Activated CD8-positive, alpha-beta T cell treated with anti-CD3 and anti-CD28 coated beads for 36 hours (primary cell): ENCODE measurements around the gene GCNT2. TPM values are rescaled to one million over a fixed set of nuclear protein-coding genes. Genes with fewer than 3 reads are reported as not detected.
"Not testable (repeated sequence)": the region's sequence is repeated elsewhere in the genome, so short reads cannot be mapped to it uniquely, and the experiment has no call there.

ENCODE experiments used
- ATAC-seq: fragments of 200-7000 bp; cut with Tn5 transposase; one replicate; pipeline ENCODE4 v1.10.0; 2021; ENCODE audit warnings: mild to moderate bottlenecking, moderate library complexity
- CTCF ChIA-PET: fragments of 350-600 bp; sonication (Branson Sonifier 250); formaldehyde crosslinking; loops from one replicate; lab custom pipeline; 2021; ENCODE audit warnings: antibody characterized with exemption; lab: Charles Lee
- POLR2A ChIA-PET: fragments of 350-600 bp; sonication (Branson Sonifier 250); formaldehyde crosslinking; loops from one replicate; lab custom pipeline; 2021; ENCODE audit warnings: antibody characterized with exemption; lab: Charles Lee
- DNase-seq: peaks from one replicate; pipeline ENCODE4 v3.0.0-alpha.2; 2020
- H3K27ac Mint-ChIP-seq: one replicate; pipeline ENCODE4 v1.8.0; 2021; ENCODE audit warnings: mild to moderate bottlenecking, mixed read lengths
- H3K27me3 Mint-ChIP-seq: one replicate; pipeline ENCODE4 v1.8.0; 2021; ENCODE audit warnings: mixed read lengths
- H3K36me3 Mint-ChIP-seq: one replicate; pipeline ENCODE4 v1.8.0; 2021; ENCODE audit warnings: low read depth, mixed read lengths
- H3K4me1 Mint-ChIP-seq: one replicate; pipeline ENCODE4 v1.8.0; 2021; ENCODE audit warnings: low read depth, mixed read lengths
- H3K4me3 Mint-ChIP-seq: one replicate; pipeline ENCODE4 v1.8.0; 2021; ENCODE audit warnings: mild to moderate bottlenecking, moderate library complexity, mixed read lengths
- H3K9me3 Mint-ChIP-seq: one replicate; pipeline ENCODE4 v1.8.0; 2021; ENCODE audit warnings: mixed read lengths
- CTCF ChIP-seq: fragments of 200-600 bp; IDR thresholded peaks from one replicate; pipeline ENCODE4 v1.8.0; 2022; ENCODE audit warnings: antibody characterized with exemption, mild to moderate bottlenecking
- intact Hi-C: fragments of 100-400 bp; cut with micrococcal nuclease; formaldehyde crosslinking; loops from one replicate; pipeline ENCODE4 v1.10.0; 2022
- total RNA-seq, 2 experiments: library from RNA; stranded (reverse); gene quantifications; one replicate each; pipeline ENCODE4 v1.2.3, GENCODE V29; 2021

The GCNT2 gene
- total RNA-seq, 2 experiments from 2014 or later, result 2.3 to 2.7 TPM

DNA sequence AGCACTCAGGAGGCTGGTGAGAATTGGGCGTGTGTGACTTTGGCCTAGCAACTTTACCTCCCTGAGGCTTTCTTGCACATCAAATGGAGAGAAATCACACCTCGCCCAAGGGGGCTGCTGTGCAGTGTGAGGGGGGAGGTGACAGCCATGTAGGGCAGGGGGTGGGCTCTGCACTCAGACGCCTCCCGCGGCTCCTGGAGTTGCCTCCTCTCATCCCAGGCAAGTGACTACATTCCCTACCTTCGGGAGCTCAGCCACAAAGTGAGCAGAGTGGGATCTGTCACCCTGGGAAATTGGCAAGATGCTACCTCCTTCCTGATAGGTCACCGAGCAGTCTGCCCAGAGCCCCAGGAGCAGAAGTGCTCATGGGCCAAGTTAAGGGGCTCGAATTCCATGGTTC lies 56.0 kb downstream of the GCNT2 start:
- Mint-ChIP-seq H3K36me3 (no peaks in the 10 kb centered on the region), H3K27me3 (no peaks in the 10 kb centered on the region), H3K9me3 (no peaks in the 10 kb centered on the region), H3K4me1 (no peaks in the 10 kb centered on the region), H3K4me3 (no peak overlapping the region), H3K27ac (no peak overlapping the region)
- DNase-seq (no peak), ATAC-seq (no peak)
- intact Hi-C loops, result no loop called here
- no peak for TF ChIP-seq CTCF
- ChIA-PET CTCF (no interaction called here), POLR2A (no interaction called here)

- no peak for TF ChIP-seq CTCF
- ChIA-PET CTCF (no interaction called here), POLR2A (no interaction called here)
- ATAC-seq, result no peak
- Mint-ChIP-seq H3K36me3 (no peaks in the 10 kb centered on the region), H3K27ac (no peak overlapping the region), H3K4me1 (peaks cover 6% of the 10 kb centered on the region), H3K9me3 (no peaks in the 10 kb centered on the region), H3K27me3 (no peaks in the 10 kb centered on the region), H3K4me3 (no peak overlapping the region)
- no peak for DNase-seq
- intact Hi-C loops, result no loop called here
Measured at GRCh38 chr6:10578723-10579122, 57.6 kb downstream of the GCNT2 start.

GRCh38 chr6:10579803-10580202 lies 58.7 kb downstream of the GCNT2 start:
- ChIA-PET CTCF (interaction anchor here (0.7 to 0.9 kb wide), 2 partner anchors 10 to 180 kb away, joined by 3 read pairs; no protein-coding TSS in a partner anchor), POLR2A (no interaction called here)
- Mint-ChIP-seq H3K27me3 (no peaks in the 10 kb centered on the region), H3K9me3 (no peaks in the 10 kb centered on the region), H3K27ac (no peak overlapping the region), H3K36me3 (no peaks in the 10 kb centered on the region), H3K4me1 (peaks cover 9% of the 10 kb centered on the region), H3K4me3 (no peak overlapping the region)
- DNase-seq (no peak), ATAC-seq (no peak)
- intact Hi-C loops, result no loop called here
- TF ChIP-seq CTCF, result no peak

DNA sequence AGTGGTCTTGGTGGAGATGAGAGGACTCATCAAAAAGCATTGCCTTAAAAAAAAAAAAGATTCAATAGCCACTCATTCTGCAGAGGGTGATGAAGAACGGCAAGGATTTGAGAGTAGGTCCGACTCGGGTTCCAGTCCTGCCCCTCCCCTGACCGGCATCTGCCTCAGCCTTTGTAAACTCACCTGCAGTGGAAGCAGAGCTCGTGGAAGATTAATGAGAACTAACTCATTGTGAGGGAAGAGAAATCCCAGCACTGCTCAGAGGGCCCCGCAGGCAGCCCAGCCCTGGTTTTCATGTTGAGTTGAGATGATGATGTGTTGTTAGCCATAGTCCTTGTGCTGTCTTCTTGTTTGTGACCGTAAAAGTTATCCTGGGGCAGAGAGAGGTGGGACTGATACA lies 59.4 kb downstream of the GCNT2 start:
- intact Hi-C loops, result no loop called here
- no peak for TF ChIP-seq CTCF
- H3K4me3 Mint-ChIP-seq, result no peak overlapping the region
- no peak for ATAC-seq
- no peaks in the 10 kb centered on the region for H3K9me3 Mint-ChIP-seq
- H3K27me3 Mint-ChIP-seq, result no peaks in the 10 kb centered on the region
- H3K4me1 Mint-ChIP-seq, result peaks cover 9% of the 10 kb centered on the region
- CTCF ChIA-PET, result no interaction called here
- H3K27ac Mint-ChIP-seq, result no peak overlapping the region
- POLR2A ChIA-PET, result no interaction called here
- no peaks in the 10 kb centered on the region for H3K36me3 Mint-ChIP-seq
- no peak for DNase-seq

GRCh38 chr6:10581402-10581801 lies 60.3 kb downstream of the GCNT2 start:
- intact Hi-C loops, H3K4me3 Mint-ChIP-seq, CTCF ChIA-PET: not testable (repeated sequence)

More at GRCh38 chr6:10581402-10581801, 60.3 kb downstream of the GCNT2 start:
- H3K27ac Mint-ChIP-seq, H3K27me3 Mint-ChIP-seq, DNase-seq, POLR2A ChIA-PET, H3K4me1 Mint-ChIP-seq, ATAC-seq, H3K36me3 Mint-ChIP-seq, H3K9me3 Mint-ChIP-seq: not testable (repeated sequence)
